ENCODE results near the gene NUP188.

NUP188 gene

DNA sequence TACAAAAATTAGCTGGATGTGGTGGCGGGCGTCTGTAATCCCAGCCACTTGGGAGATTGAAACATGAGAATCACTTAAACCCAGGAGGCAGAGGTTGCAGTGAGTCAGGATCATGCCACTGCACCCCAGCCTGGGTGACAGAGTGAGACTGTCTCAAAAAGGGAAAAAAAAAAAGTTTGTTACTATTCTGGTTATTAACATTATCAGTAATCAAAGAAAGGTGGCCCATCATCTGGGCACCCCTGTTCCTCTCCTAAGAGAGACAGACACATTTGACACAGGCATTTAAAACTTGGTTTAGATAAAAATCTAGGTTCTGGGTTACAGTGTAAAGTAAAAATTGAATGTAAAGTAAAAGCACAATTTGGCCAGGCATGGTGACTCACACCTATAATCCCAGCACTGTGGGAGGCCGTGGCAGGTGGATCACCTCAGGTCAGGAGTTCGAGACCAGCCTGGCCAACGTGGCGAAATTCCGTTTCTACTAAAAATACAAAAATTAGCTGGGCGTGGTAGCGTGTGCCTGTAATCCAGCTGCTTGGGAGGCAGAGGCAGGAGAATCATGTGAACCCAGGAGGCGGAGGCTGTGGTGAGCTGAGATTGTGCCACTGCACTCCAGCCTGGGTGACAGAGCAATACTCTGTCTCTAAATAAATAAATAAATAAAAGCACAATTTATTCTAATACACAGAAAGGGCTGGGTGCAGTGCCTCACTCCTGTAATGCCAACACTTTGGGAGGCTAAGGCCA lies 43.5 kb upstream of the NUP188 start:
- no peak overlapping the region for H3K4me3 ChIP-seq (ENCODE audit: insufficient read depth, low read depth, low read length, poor library complexity, severe bottlenecking)
- no peaks in the 10 kb centered on the region for H3K9me3 ChIP-seq (ENCODE audit: control insufficient read depth, low read length)
- peak overlapping the region; percentile 46 for H3K27ac ChIP-seq (ENCODE audit: insufficient read depth, low read length, poor library complexity, severe bottlenecking)
- peaks cover 55% of the 10 kb centered on the region for H3K4me1 ChIP-seq (ENCODE audit: control insufficient read depth, insufficient read depth, low read length, poor library complexity, severe bottlenecking)
- peaks cover 22% of the 10 kb centered on the region for H3K36me3 ChIP-seq (ENCODE audit: control insufficient read depth, insufficient read depth, low read length)
- no peaks in the 10 kb centered on the region for H3K27me3 ChIP-seq (replicated peaks; ENCODE audit: control insufficient read depth, insufficient read depth, low read length, poor library complexity, severe bottlenecking)
- no peak for DNase-seq

DNA sequence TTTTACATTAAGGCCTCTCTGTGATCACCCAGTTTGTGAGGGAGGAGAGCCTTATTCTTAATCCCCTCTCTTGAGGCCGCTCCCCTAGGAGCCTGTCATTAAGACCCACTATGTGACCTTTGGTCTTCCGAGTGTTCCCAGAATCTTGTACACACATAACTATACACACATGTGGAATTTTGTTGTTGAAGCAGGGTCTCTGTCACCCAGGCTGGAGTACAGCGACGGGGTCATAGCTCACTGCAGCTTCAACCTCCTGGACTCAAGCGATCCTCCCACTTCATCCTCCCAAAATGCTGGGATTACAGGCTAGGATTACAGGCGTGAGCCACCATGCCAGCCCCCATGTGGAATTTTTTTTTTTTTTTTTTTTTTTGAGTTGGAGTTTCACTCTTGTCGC lies 41.5 kb upstream of the NUP188 start:
- Histone ChIP-seq H3K36me3 (ENCODE audit: control insufficient read depth, insufficient read depth, low read length) (peaks cover 30% of the 10 kb centered on the region), H3K27me3 (replicated peaks; ENCODE audit: control insufficient read depth, insufficient read depth, low read length, poor library complexity, severe bottlenecking) (no peaks in the 10 kb centered on the region), H3K9me3 (ENCODE audit: control insufficient read depth, low read length) (no peaks in the 10 kb centered on the region), H3K4me1 (ENCODE audit: control insufficient read depth, insufficient read depth, low read length, poor library complexity, severe bottlenecking) (peaks cover 37% of the 10 kb centered on the region), H3K4me3 (ENCODE audit: insufficient read depth, low read depth, low read length, poor library complexity, severe bottlenecking) (no peak overlapping the region), H3K27ac (ENCODE audit: insufficient read depth, low read length, poor library complexity, severe bottlenecking) (no peak overlapping the region)
- DNase-seq, result no peak

DNA sequence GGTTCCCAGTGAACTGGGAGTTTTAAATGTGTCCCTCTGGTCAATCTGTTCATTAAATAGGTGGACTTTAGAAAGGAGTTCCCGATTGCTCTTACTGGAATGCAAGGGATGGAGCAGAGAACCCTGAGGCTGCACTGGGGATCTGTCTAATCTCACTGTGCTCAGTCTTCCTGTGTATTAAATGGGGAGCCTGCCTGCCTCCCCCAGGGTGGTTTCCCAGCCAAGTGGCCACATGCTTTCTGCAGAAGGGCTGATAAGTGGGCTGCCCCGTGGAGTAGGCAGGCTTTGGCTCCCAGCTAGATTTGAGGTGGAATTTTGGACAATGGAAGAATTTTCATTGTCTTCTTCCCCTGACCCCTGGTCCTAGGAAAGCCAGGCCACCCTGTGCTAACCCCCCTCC lies 40.8 kb upstream of the NUP188 start:
- peaks cover 30% of the 10 kb centered on the region for H3K36me3 ChIP-seq (ENCODE audit: control insufficient read depth, insufficient read depth, low read length)
- peaks cover 37% of the 10 kb centered on the region for H3K4me1 ChIP-seq (ENCODE audit: control insufficient read depth, insufficient read depth, low read length, poor library complexity, severe bottlenecking)
- H3K27ac ChIP-seq (ENCODE audit: insufficient read depth, low read length, poor library complexity, severe bottlenecking), result no peak overlapping the region
- H3K4me3 ChIP-seq (ENCODE audit: insufficient read depth, low read depth, low read length, poor library complexity, severe bottlenecking), result no peak overlapping the region
- no peaks in the 10 kb centered on the region for H3K9me3 ChIP-seq (ENCODE audit: control insufficient read depth, low read length)
- H3K27me3 ChIP-seq (replicated peaks; ENCODE audit: control insufficient read depth, insufficient read depth, low read length, poor library complexity, severe bottlenecking), result no peaks in the 10 kb centered on the region
- no peak for DNase-seq

DNA sequence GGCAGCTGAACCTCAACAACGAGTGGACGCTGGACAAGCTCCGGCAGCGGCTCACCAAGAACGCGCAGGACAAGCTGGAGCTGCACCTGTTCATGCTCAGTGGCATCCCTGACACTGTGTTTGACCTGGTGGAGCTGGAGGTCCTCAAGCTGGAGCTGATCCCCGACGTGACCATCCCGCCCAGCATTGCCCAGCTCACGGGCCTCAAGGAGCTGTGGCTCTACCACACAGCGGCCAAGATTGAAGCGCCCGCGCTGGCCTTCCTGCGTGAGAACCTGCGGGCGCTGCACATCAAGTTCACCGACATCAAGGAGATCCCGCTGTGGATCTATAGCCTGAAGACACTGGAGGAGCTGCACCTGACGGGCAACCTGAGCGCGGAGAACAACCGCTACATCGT lies 39.1 kb upstream of the NUP188 start:
- no peak overlapping the region for H3K27ac ChIP-seq (ENCODE audit: insufficient read depth, low read length, poor library complexity, severe bottlenecking)
- no peak for DNase-seq
- no peaks in the 10 kb centered on the region for H3K27me3 ChIP-seq (replicated peaks; ENCODE audit: control insufficient read depth, insufficient read depth, low read length, poor library complexity, severe bottlenecking)
- no peak overlapping the region for H3K4me3 ChIP-seq (ENCODE audit: insufficient read depth, low read depth, low read length, poor library complexity, severe bottlenecking)
- H3K4me1 ChIP-seq (ENCODE audit: control insufficient read depth, insufficient read depth, low read length, poor library complexity, severe bottlenecking), result peaks cover 27% of the 10 kb centered on the region
- H3K9me3 ChIP-seq (ENCODE audit: control insufficient read depth, low read length), result no peaks in the 10 kb centered on the region
- peaks cover 34% of the 10 kb centered on the region for H3K36me3 ChIP-seq (ENCODE audit: control insufficient read depth, insufficient read depth, low read length)

DNA sequence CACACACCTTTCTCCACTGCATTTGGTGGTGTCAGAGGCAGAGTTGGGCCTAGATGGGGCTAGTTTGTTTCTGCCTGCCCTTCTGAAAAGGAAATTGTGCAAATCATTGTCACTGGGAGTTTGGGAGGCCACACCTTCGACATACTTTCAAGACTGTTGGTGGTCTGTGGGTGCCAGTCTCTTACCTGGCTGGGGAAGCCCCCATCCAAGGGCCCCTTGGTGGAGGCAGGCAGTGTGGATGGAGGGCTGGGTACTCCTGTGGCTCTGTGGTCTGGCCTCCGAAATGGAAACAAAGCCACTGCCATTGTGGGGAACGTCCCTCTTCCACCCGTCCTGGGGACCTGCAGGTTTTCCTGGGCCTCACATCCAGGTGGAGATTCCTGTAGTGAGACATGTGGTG lies 37.6 kb upstream of the NUP188 start:
- Histone ChIP-seq H3K9me3 (ENCODE audit: control insufficient read depth, low read length) (no peaks in the 10 kb centered on the region), H3K4me1 (ENCODE audit: control insufficient read depth, insufficient read depth, low read length, poor library complexity, severe bottlenecking) (peaks cover 17% of the 10 kb centered on the region), H3K27ac (ENCODE audit: insufficient read depth, low read length, poor library complexity, severe bottlenecking) (no peak overlapping the region), H3K27me3 (replicated peaks; ENCODE audit: control insufficient read depth, insufficient read depth, low read length, poor library complexity, severe bottlenecking) (no peaks in the 10 kb centered on the region), H3K36me3 (ENCODE audit: control insufficient read depth, insufficient read depth, low read length) (peaks cover 38% of the 10 kb centered on the region), H3K4me3 (ENCODE audit: insufficient read depth, low read depth, low read length, poor library complexity, severe bottlenecking) (no peak overlapping the region)
- no peak for DNase-seq

DNA sequence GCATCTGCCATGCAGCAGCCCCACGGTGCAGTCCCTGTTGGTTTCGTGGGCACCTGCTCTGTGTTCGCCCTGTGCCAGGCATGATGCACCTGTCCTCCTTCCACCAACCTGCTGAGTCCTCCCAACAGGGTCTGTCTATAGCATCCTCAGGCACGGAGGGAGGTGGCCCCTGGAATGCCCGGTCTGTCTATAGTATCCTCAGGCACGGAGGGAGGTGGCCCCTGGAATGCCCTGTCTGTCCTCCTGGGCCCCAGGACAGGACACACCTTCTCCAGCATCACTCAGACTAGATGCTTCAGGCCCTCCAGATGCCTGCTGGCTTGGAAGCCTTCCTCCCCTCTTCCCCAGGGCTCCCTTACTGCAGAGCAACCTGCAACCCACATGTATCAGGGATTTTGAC lies 36.6 kb upstream of the NUP188 start:
- Histone ChIP-seq H3K27me3 (replicated peaks; ENCODE audit: control insufficient read depth, insufficient read depth, low read length, poor library complexity, severe bottlenecking) (no peaks in the 10 kb centered on the region), H3K4me1 (ENCODE audit: control insufficient read depth, insufficient read depth, low read length, poor library complexity, severe bottlenecking) (peaks cover 17% of the 10 kb centered on the region), H3K4me3 (ENCODE audit: insufficient read depth, low read depth, low read length, poor library complexity, severe bottlenecking) (no peak overlapping the region), H3K36me3 (ENCODE audit: control insufficient read depth, insufficient read depth, low read length) (peaks cover 40% of the 10 kb centered on the region), H3K27ac (ENCODE audit: insufficient read depth, low read length, poor library complexity, severe bottlenecking) (no peak overlapping the region), H3K9me3 (ENCODE audit: control insufficient read depth, low read length) (no peaks in the 10 kb centered on the region)
- DNase-seq, result no peak

DNA sequence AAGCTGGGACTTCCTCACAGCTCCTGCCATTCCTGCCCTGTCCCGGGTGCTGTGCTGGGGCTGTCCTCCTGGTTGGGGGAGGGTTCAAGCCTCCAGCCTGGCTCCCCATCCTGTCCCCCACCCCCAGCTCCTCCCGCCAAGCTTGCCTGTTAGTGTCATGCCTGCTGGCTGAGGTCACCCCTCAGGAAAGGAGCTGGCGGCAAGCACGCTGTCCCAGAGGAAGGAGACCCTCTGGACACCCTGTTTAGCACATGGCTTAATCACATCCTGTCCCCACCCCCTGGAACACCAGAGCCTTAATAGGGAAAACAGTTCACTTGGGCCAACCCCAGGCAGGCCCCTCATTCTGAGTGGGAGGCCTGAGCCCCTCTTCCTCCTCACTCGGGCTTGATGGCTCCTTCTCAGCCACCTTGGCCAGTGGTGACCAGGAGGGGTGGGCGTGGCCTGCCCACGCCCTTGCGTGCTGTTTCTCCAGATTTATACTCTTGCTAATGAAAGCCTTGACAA lies 35.9 kb upstream of the NUP188 start:
- peaks cover 16% of the 10 kb centered on the region for H3K4me1 ChIP-seq (ENCODE audit: control insufficient read depth, insufficient read depth, low read length, poor library complexity, severe bottlenecking)
- no peak overlapping the region for H3K4me3 ChIP-seq (ENCODE audit: insufficient read depth, low read depth, low read length, poor library complexity, severe bottlenecking)
- H3K36me3 ChIP-seq (ENCODE audit: control insufficient read depth, insufficient read depth, low read length), result peaks cover 46% of the 10 kb centered on the region
- no peaks in the 10 kb centered on the region for H3K9me3 ChIP-seq (ENCODE audit: control insufficient read depth, low read length)
- DNase-seq, result no peak
- H3K27ac ChIP-seq (ENCODE audit: insufficient read depth, low read length, poor library complexity, severe bottlenecking), result no peak overlapping the region
- no peaks in the 10 kb centered on the region for H3K27me3 ChIP-seq (replicated peaks; ENCODE audit: control insufficient read depth, insufficient read depth, low read length, poor library complexity, severe bottlenecking)

DNA sequence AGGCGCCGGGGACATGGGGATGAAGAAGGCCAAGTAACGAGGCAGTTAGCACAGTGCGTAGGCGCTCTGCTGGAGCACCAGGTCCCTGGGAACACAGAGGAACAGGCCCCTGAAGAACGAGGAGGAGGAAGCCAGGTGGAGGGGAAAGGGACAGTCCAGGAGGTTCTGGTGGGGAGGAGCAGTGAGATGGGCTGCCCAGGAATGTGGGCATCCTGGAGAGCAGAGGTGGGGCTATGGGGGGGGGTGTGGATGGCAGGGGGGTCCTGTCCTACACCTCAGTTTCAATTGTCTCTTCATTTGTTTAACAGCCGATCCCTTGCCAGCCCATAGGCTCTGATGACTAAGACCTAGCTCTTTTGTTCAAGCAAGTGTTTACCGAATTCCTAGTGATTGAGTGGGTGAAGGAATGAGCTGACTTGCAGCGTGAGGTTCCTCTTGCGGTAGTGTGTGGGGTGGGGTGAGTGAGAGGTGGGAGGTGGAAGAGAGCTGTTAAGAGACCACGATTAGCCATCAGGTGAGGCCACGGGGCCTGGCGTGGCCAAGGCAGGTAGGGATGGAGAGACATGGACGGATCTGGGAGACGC lies 35.1 kb upstream of the NUP188 start:
- Histone ChIP-seq H3K4me3 (ENCODE audit: insufficient read depth, low read depth, low read length, poor library complexity, severe bottlenecking) (no peak overlapping the region), H3K36me3 (ENCODE audit: control insufficient read depth, insufficient read depth, low read length) (peaks cover 48% of the 10 kb centered on the region), H3K4me1 (ENCODE audit: control insufficient read depth, insufficient read depth, low read length, poor library complexity, severe bottlenecking) (peaks cover 13% of the 10 kb centered on the region), H3K27me3 (replicated peaks; ENCODE audit: control insufficient read depth, insufficient read depth, low read length, poor library complexity, severe bottlenecking) (no peaks in the 10 kb centered on the region), H3K9me3 (ENCODE audit: control insufficient read depth, low read length) (no peaks in the 10 kb centered on the region), H3K27ac (ENCODE audit: insufficient read depth, low read length, poor library complexity, severe bottlenecking) (no peak overlapping the region)
- DNase-seq, result no peak

DNA sequence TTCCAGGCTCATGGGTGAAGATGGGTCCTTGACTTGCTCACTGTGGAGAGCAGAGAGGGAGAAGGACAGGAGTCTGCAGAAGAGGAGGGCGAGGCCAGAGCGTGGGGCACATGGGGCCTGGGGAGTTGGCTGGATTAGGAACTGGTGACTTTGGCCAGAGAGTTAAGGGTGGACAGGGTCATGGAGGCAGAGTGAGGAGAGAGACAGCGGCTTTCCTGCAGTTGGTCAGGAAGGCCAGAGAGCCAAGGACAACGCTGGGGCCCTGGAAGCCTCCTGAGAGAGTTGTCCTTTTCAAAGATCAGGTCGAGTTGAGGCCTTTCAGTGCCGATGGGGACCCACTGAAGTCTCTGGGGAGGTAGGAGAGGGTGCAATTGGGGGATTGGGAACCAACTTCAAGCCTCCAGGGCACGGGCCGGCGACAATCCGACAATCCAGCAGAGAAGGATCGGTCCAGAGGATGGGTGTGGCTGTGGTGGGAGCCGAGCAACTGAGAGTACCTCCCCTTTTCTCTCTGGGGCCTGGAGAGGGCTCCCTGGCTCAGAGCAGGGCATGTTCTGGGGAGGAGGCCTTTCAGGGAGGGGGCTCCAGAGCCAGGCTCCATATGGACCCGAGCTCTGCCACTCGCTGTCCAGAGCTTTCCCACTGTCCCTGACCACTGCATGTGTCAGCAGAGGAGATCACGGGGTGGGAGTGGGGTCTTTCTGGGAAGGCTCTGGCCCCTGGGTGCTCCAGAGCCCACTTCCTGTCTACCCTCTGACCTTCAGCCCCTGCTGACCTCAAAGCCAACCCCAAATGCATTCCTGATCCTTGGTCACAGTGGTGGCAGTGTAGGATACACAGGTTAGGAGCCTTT lies 34.2 kb upstream of the NUP188 start:
- Histone ChIP-seq H3K9me3 (ENCODE audit: control insufficient read depth, low read length) (no peaks in the 10 kb centered on the region), H3K27me3 (replicated peaks; ENCODE audit: control insufficient read depth, insufficient read depth, low read length, poor library complexity, severe bottlenecking) (no peaks in the 10 kb centered on the region), H3K36me3 (ENCODE audit: control insufficient read depth, insufficient read depth, low read length) (peaks cover 47% of the 10 kb centered on the region), H3K4me3 (ENCODE audit: insufficient read depth, low read depth, low read length, poor library complexity, severe bottlenecking) (no peak overlapping the region), H3K27ac (ENCODE audit: insufficient read depth, low read length, poor library complexity, severe bottlenecking) (no peak overlapping the region), H3K4me1 (ENCODE audit: control insufficient read depth, insufficient read depth, low read length, poor library complexity, severe bottlenecking) (peaks cover 13% of the 10 kb centered on the region)
- DNase-seq, result no peak
